HEK293 (cell line): ENCODE data around the gene ANKRD49.

Experiments used
- IKZF3 ChIP-seq: fragments of 450-650 bp; IDR thresholded peaks from 2 replicates; pipeline ENCODE4 v1.5.0; 2018; ENCODE audit warnings: missing biosample characterization, mild to moderate bottlenecking, missing genetic modification characterization, moderate library complexity
- KLF16 ChIP-seq: fragments of 450-650 bp; formaldehyde crosslinking; IDR thresholded peaks from 2 replicates; pipeline ENCODE4 v1.5.1; 2017; ENCODE audit warnings: missing biosample characterization, missing genetic modification characterization
- KLF7 ChIP-seq: fragments of 450-650 bp; formaldehyde crosslinking; IDR thresholded peaks from 2 replicates; pipeline ENCODE4 v1.5.1; 2016; ENCODE audit warnings: missing biosample characterization, missing genetic modification characterization, borderline replicate concordance
- KLF8 ChIP-seq: fragments of 450-650 bp; formaldehyde crosslinking; IDR thresholded peaks from 2 replicates; pipeline ENCODE4 v1.5.1; 2016; ENCODE audit warnings: missing biosample characterization, missing genetic modification characterization
- KLF9 ChIP-seq: fragments of 450-650 bp; formaldehyde crosslinking; IDR thresholded peaks from 2 replicates; pipeline ENCODE4 v1.5.1; 2016; ENCODE audit warnings: missing biosample characterization, missing genetic modification characterization, low read depth
- SALL2 ChIP-seq: fragments of 450-650 bp; formaldehyde crosslinking; IDR thresholded peaks from 2 replicates; pipeline ENCODE4 v1.5.0; 2017; ENCODE audit warnings: missing biosample characterization, mild to moderate bottlenecking, missing genetic modification characterization, borderline replicate concordance
- SP2 ChIP-seq: fragments of 450-650 bp; formaldehyde crosslinking; IDR thresholded peaks from 2 replicates; pipeline ENCODE4 v1.5.1; 2016; ENCODE audit warnings: missing biosample characterization, missing genetic modification characterization
- SP3 ChIP-seq: fragments of 450-650 bp; formaldehyde crosslinking; IDR thresholded peaks from 2 replicates; pipeline ENCODE4 v1.5.1; 2016; ENCODE audit warnings: missing biosample characterization, missing genetic modification characterization
- WT1 ChIP-seq: fragments of 450-650 bp; formaldehyde crosslinking; IDR thresholded peaks from 2 replicates; pipeline ENCODE4 v1.5.1; 2016; ENCODE audit warnings: missing biosample characterization, missing genetic modification characterization
- YY1 ChIP-seq: fragments of 450-650 bp; formaldehyde crosslinking; IDR thresholded peaks from 2 replicates; pipeline ENCODE4 v1.5.1; 2018; ENCODE audit warnings: missing biosample characterization, missing genetic modification characterization
- ZBTB26 ChIP-seq: fragments of 450-650 bp; formaldehyde crosslinking; optimal IDR thresholded peaks from 2 replicates; pipeline ENCODE3; 2016; ENCODE audit warnings: missing biosample characterization, mild to moderate bottlenecking, missing genetic modification characterization
- ZBTB49 ChIP-seq: fragments of 450-650 bp; formaldehyde crosslinking; IDR thresholded peaks from 2 replicates; pipeline ENCODE4 v1.5.1; 2016; ENCODE audit warnings: missing biosample characterization, missing genetic modification characterization, low read depth
- ZFP37 ChIP-seq: fragments of 450-650 bp; formaldehyde crosslinking; IDR thresholded peaks from 2 replicates; pipeline ENCODE4 v1.5.1; 2016; ENCODE audit warnings: missing biosample characterization, missing genetic modification characterization
- ZNF138 ChIP-seq: fragments of 450-650 bp; formaldehyde crosslinking; IDR thresholded peaks from 2 replicates; pipeline ENCODE4 v1.5.1; 2016; ENCODE audit warnings: missing biosample characterization, missing genetic modification characterization, borderline replicate concordance
- ZNF19 ChIP-seq: fragments of 450-650 bp; formaldehyde crosslinking; IDR thresholded peaks from 2 replicates; pipeline ENCODE4; 2016; ENCODE audit warnings: missing biosample characterization, missing genetic modification characterization, low read depth
- ZNF394 ChIP-seq: fragments of 450-650 bp; formaldehyde crosslinking; IDR thresholded peaks from 2 replicates; pipeline ENCODE4 v1.5.1; 2016; ENCODE audit warnings: missing biosample characterization, missing genetic modification characterization, mild to moderate bottlenecking, moderate library complexity, borderline replicate concordance
- ZNF473 ChIP-seq: fragments of 450-650 bp; formaldehyde crosslinking; IDR thresholded peaks from 2 replicates; pipeline ENCODE4 v1.5.1; 2017; ENCODE audit warnings: missing biosample characterization, missing genetic modification characterization
- ZNF514 ChIP-seq: fragments of 450-650 bp; formaldehyde crosslinking; IDR thresholded peaks from 2 replicates; pipeline ENCODE4 v1.5.1; 2016; ENCODE audit warnings: missing biosample characterization, missing genetic modification characterization
- ZNF561 ChIP-seq: fragments of 450-650 bp; IDR thresholded peaks from 2 replicates; pipeline ENCODE4 v1.5.1; 2018; ENCODE audit warnings: missing biosample characterization, missing genetic modification characterization, borderline replicate concordance
- ZNF701 ChIP-seq: fragments of 450-650 bp; formaldehyde crosslinking; IDR thresholded peaks from 2 replicates; pipeline ENCODE4 v1.5.1; 2016; ENCODE audit warnings: missing biosample characterization, missing genetic modification characterization
- ZNF707 ChIP-seq: fragments of 450-650 bp; formaldehyde crosslinking; IDR thresholded peaks from 2 replicates; pipeline ENCODE4 v1.5.1; 2016; ENCODE audit warnings: missing biosample characterization, missing genetic modification characterization
- ZNF792 ChIP-seq: fragments of 450-650 bp; formaldehyde crosslinking; IDR thresholded peaks from 2 replicates; pipeline ENCODE4 v1.5.1; 2016; ENCODE audit warnings: missing biosample characterization, missing genetic modification characterization
- ZSCAN5A ChIP-seq: fragments of 450-650 bp; formaldehyde crosslinking; IDR thresholded peaks from 2 replicates; pipeline ENCODE4 v1.5.1; 2016; ENCODE audit warnings: missing biosample characterization, missing genetic modification characterization
- ZXDB ChIP-seq: fragments of 450-650 bp; formaldehyde crosslinking; IDR thresholded peaks from 2 replicates; pipeline ENCODE4 v1.5.1; 2016; ENCODE audit warnings: missing biosample characterization, missing genetic modification characterization
- TF ChIP-seq, protein P1 (sequence below): fragments of 450-650 bp; formaldehyde crosslinking; IDR thresholded peaks from 2 replicates; pipeline ENCODE4 v1.5.1; 2016; ENCODE audit warnings: missing biosample characterization, missing genetic modification characterization
- TF ChIP-seq, protein P2 (sequence below): fragments of 450-650 bp; formaldehyde crosslinking; IDR thresholded peaks from 2 replicates; pipeline ENCODE4 v1.5.1; 2016; ENCODE audit warnings: missing biosample characterization, missing genetic modification characterization

Gene ANKRD49

GRCh38 chr11:94543695-94544645 lies 50.2 kb downstream of the ANKRD49 start, which contains the start of gene FUT4 (continued):
- TF ChIP-seq ZFP37 (tag by site-specific recombination) (peak; percentile 94; the same call in 1 of the 2 replicates), ZNF561 (no peak; the same call in 1 of the 2 replicates), SALL2 (tag by site-specific recombination) (no peak), ZNF701 (tag by site-specific recombination) (no peak), ZNF138 (tag by site-specific recombination) (no peak), ZNF473 (tag by site-specific recombination) (no peak), ZNF514 (no peak), KLF8 (tag by site-specific recombination) (peak; percentile 92), ZNF707 (tag by site-specific recombination) (no peak), KLF7 (tag by site-specific recombination) (peak; percentile 89), ZXDB (tag by site-specific recombination) (peak; percentile 85), ZNF19 (tag by site-specific recombination) (no peak), ZNF792 (tag by site-specific recombination) (0 out of 2 replicates have a peak, but pooled peaks have one; percentile 34), KLF16 (peak; percentile 83), WT1 (tag by site-specific recombination) (0 out of 2 replicates have a peak, but pooled peaks have one; percentile 16), IKZF3 (tag by site-specific recombination) (0 out of 2 replicates have a peak, but pooled peaks have one; percentile 6), ZSCAN5A (no peak; the same call in 1 of the 2 replicates), ZBTB49 (tag by site-specific recombination) (no peak), ZBTB26 (tag by site-specific recombination) (peak; percentile 93), YY1 (tag by site-specific recombination) (peak; percentile 34; the same call in 1 of the 2 replicates), ZNF394 (tag by site-specific recombination) (peak; percentile 80; the same call in 1 of the 2 replicates), KLF9 (tag by site-specific recombination) (peak; percentile 80), SP2 (tag by site-specific recombination) (peak; percentile 83), SP3 (tag by site-specific recombination) (peak; percentile 75)
- TF ChIP-seq, protein P1, sequence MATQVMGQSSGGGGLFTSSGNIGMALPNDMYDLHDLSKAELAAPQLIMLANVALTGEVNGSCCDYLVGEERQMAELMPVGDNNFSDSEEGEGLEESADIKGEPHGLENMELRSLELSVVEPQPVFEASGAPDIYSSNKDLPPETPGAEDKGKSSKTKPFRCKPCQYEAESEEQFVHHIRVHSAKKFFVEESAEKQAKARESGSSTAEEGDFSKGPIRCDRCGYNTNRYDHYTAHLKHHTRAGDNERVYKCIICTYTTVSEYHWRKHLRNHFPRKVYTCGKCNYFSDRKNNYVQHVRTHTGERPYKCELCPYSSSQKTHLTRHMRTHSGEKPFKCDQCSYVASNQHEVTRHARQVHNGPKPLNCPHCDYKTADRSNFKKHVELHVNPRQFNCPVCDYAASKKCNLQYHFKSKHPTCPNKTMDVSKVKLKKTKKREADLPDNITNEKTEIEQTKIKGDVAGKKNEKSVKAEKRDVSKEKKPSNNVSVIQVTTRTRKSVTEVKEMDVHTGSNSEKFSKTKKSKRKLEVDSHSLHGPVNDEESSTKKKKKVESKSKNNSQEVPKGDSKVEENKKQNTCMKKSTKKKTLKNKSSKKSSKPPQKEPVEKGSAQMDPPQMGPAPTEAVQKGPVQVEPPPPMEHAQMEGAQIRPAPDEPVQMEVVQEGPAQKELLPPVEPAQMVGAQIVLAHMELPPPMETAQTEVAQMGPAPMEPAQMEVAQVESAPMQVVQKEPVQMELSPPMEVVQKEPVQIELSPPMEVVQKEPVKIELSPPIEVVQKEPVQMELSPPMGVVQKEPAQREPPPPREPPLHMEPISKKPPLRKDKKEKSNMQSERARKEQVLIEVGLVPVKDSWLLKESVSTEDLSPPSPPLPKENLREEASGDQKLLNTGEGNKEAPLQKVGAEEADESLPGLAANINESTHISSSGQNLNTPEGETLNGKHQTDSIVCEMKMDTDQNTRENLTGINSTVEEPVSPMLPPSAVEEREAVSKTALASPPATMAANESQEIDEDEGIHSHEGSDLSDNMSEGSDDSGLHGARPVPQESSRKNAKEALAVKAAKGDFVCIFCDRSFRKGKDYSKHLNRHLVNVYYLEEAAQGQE (tag by site-specific recombination): 0 out of 2 replicates have a peak, but pooled peaks have one; percentile 34
- TF ChIP-seq, protein P2, sequence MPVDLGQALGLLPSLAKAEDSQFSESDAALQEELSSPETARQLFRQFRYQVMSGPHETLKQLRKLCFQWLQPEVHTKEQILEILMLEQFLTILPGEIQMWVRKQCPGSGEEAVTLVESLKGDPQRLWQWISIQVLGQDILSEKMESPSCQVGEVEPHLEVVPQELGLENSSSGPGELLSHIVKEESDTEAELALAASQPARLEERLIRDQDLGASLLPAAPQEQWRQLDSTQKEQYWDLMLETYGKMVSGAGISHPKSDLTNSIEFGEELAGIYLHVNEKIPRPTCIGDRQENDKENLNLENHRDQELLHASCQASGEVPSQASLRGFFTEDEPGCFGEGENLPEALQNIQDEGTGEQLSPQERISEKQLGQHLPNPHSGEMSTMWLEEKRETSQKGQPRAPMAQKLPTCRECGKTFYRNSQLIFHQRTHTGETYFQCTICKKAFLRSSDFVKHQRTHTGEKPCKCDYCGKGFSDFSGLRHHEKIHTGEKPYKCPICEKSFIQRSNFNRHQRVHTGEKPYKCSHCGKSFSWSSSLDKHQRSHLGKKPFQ (tag by site-specific recombination): no peak
- TF ChIP-seq, all 188 proteins: peak for 60
